IPS-NIHi7 (cell line): ENCODE data around the gene FJX1.
A peak's percentile ranks its signal among the peaks of the same experiment; 100 is the strongest.

Source experiments
- DNase-seq: peaks from one replicate; pipeline ENCODE4 v3.0.0; 2012; ENCODE audit warnings: mixed read lengths; ENCODE audit errors: extremely low spot score

The FJX1 gene

GRCh38 chr11:35617687-35618496 is at the start of gene FJX1:
FJX1 (plus strand) TSS chr11:35618460; CDS start chr11:35618637, 177 bp downstream.
- DNase-seq, result peak; percentile 88

- no peak for DNase-seq
Observed at GRCh38 chr11:35571696-35572095, 46.6 kb upstream of the FJX1 start.

GRCh38 chr11:35579557-35580396 is 38.5 kb upstream of the FJX1 start:
- DNase-seq, result no peak

- DNase-seq, result no peak
Observed at GRCh38 chr11:35580397-35580781, 37.9 kb upstream of the FJX1 start.

- no peak for DNase-seq
Observed at GRCh38 chr11:35582033-35582432, 36.2 kb upstream of the FJX1 start.

GRCh38 chr11:35583126-35583525 is 35.1 kb upstream of the FJX1 start:
- no peak for DNase-seq

- no peak for DNase-seq
Observed at GRCh38 chr11:35583843-35584242, 34.4 kb upstream of the FJX1 start.

- DNase-seq, result no peak
Observed at GRCh38 chr11:35584321-35584720, 33.9 kb upstream of the FJX1 start.

GRCh38 chr11:35585416-35585815 is 32.8 kb upstream of the FJX1 start:
- no peak for DNase-seq

- DNase-seq, result no peak
Observed at GRCh38 chr11:35586222-35586621, 32.0 kb upstream of the FJX1 start.

GRCh38 chr11:35587972-35588371 is 30.3 kb upstream of the FJX1 start:
- no peak for DNase-seq

- DNase-seq, result no peak
Observed at GRCh38 chr11:35588627-35589026, 29.6 kb upstream of the FJX1 start.

GRCh38 chr11:35589281-35589680 is 29.0 kb upstream of the FJX1 start:
- no peak for DNase-seq

- no peak for DNase-seq
Observed at GRCh38 chr11:35590412-35590811, 27.8 kb upstream of the FJX1 start.

GRCh38 chr11:35593143-35593542 is 25.1 kb upstream of the FJX1 start:
- no peak for DNase-seq

- no peak for DNase-seq
Observed at GRCh38 chr11:35594680-35595079, 23.6 kb upstream of the FJX1 start.

GRCh38 chr11:35598254-35599125 is 19.8 kb upstream of the FJX1 start:
- DNase-seq, result no peak

GRCh38 chr11:35600331-35600838 is 17.9 kb upstream of the FJX1 start:
- DNase-seq, result no peak

GRCh38 chr11:35602160-35602793 is 16.0 kb upstream of the FJX1 start:
- DNase-seq, result no peak

- DNase-seq, result no peak
Observed at GRCh38 chr11:35602979-35603378, 15.3 kb upstream of the FJX1 start.

GRCh38 chr11:35605706-35606105 is 12.6 kb upstream of the FJX1 start:
- DNase-seq, result no peak
